ENCODE results near the gene AGBL4. TPM values are rescaled to one million over a fixed set of nuclear protein-coding genes. Genes with fewer than 3 reads are reported as not detected.

AGBL4 gene
- total RNA-seq, 5 donors from 2014 or later (not counting 1 experiment from before 2014, with no cell fraction given), result 0.58 TPM; not detected in 4

DNA sequence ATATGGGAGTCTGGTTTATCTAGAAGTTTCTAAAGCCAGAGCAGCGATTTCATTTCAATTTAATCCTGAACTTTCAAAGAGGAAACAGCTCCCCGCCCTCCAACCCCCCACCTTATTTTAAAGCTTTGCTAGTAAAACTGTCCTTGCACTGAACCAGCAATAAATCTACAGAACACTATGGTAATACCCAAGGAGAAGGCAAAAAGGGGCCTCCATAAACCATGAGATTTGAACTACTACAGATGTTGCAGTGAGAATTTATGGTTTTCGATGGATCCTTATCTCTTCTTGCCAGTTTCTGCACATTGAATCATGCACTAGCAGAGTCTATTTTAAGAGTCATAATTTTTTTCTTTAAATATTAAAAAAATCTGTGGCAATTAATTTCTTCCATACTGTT is 1182.3 kb downstream of the AGBL4 start:
- no peaks in the 10 kb centered on the region for H3K9me3 ChIP-seq
- no peaks in the 10 kb centered on the region for H3K27me3 ChIP-seq (replicated peaks in 1 of 2; ENCODE audit: control insufficient read depth in 2 of 2, extremely low read depth in 1 of 2, insufficient read depth in 2 of 2, low read length in 1 of 2)
- no peak overlapping the region for H3K4me3 ChIP-seq (ENCODE audit: control insufficient read depth in 1 of 2, extremely low read depth in 1 of 2, low read length in 1 of 2)
- ChIA-PET POLR2A (no interaction called here), CTCF (no interaction called here)
- no peaks in the 10 kb centered on the region for H3K4me1 ChIP-seq (ENCODE audit: control insufficient read depth in 1 of 2, extremely low read depth in 1 of 2, insufficient read depth in 2 of 2, low read length in 2 of 2)
- H3K4me3 Mint-ChIP-seq, result no peak overlapping the region
- WGBS (ENCODE audit: insufficient coverage), result 100% methylated on average over 1 of the region's 3 CpGs
- H3K4me1 Mint-ChIP-seq, result no peaks in the 10 kb centered on the region
- H3K27ac Mint-ChIP-seq, result no peak overlapping the region
- no peak for DNase-seq
- no peaks in the 10 kb centered on the region for H3K36me3 Mint-ChIP-seq
- no peak for ATAC-seq (replicated peaks in 1 of 4)
- H3K27me3 Mint-ChIP-seq, result peaks cover 4 to 11% of the 10 kb centered on the region in 2 donors
- H3K36me3 ChIP-seq (ENCODE audit: control insufficient read depth in 2 of 2, extremely low read depth in 1 of 2, insufficient read depth in 1 of 2, low read length in 1 of 2), result no peaks in the 10 kb centered on the region
- no peaks in the 10 kb centered on the region for H3K9me3 Mint-ChIP-seq
- H3K27ac ChIP-seq (ENCODE audit: low read length), result no peak overlapping the region

DNA sequence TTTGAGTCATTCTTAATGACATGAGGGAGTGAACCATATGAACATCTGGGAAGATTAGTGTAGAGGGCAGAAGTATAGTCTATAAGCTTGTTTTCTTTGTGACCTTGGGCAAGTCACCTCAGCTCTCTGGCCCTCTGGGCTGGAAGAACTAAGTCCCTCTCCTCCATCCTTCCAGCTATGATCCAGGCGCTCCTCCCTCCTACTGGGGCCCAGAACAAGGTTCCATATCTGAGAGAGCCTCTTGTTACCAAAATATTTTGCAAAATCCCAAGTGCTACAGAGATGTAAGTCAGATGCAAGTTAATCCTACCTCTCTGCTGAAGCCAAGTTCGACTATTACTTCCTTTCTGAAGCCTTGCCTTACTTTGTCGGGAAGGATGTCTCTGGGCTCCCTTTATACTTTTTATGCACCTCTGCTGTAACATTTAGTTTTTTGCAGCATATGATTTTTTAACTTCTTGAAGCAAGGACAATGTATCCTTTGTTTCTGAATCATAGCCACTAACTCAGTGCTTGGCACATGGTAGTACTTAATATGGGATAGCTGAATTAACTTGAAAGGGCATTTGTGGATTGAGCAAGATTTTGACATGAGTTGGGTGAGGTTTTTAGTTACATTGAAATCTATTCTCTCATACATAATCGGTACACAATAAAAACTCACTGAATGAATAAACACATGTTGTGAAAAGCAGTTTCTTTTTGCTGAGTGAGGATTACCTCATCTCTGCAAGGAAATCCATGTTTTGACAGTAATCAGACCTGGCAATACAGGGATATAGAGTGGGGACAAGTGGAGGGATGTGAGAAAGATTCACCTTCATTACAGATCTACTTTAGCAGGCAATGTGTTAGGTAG is 1192.4 kb downstream of the AGBL4 start:
- H3K4me3 Mint-ChIP-seq, result no peak overlapping the region
- Histone ChIP-seq H3K4me1 (ENCODE audit: control insufficient read depth in 1 of 2, extremely low read depth in 1 of 2, insufficient read depth in 2 of 2, low read length in 2 of 2) (no peaks in the 10 kb centered on the region), H3K9me3 (no peaks in the 10 kb centered on the region), H3K27me3 (replicated peaks in 1 of 2; ENCODE audit: control insufficient read depth in 2 of 2, extremely low read depth in 1 of 2, insufficient read depth in 2 of 2, low read length in 1 of 2) (no peaks in the 10 kb centered on the region), H3K27ac (ENCODE audit: low read length) (no peak overlapping the region), H3K36me3 (ENCODE audit: control insufficient read depth in 2 of 2, extremely low read depth in 1 of 2, insufficient read depth in 1 of 2, low read length in 1 of 2) (no peaks in the 10 kb centered on the region), H3K4me3 (ENCODE audit: control insufficient read depth in 1 of 2, extremely low read depth in 1 of 2, low read length in 1 of 2) (no peak overlapping the region)
- DNase-seq (no peak), ATAC-seq (replicated peaks in 1 of 4) (no peak)
- H3K4me1 Mint-ChIP-seq, result no peaks in the 10 kb centered on the region
- no peaks in the 10 kb centered on the region for H3K36me3 Mint-ChIP-seq
- peaks cover 3 to 29% of the 10 kb centered on the region in 2 donors for H3K27me3 Mint-ChIP-seq
- H3K27ac Mint-ChIP-seq, result no peak overlapping the region
- 86% methylated on average over 2 of the region's 4 CpGs for WGBS (ENCODE audit: insufficient coverage)
- H3K9me3 Mint-ChIP-seq, result peaks cover 0 to 5% (median 0%) of the 10 kb centered on the region in 3 donors
- ChIA-PET POLR2A (no interaction called here), CTCF (no interaction called here)

DNA sequence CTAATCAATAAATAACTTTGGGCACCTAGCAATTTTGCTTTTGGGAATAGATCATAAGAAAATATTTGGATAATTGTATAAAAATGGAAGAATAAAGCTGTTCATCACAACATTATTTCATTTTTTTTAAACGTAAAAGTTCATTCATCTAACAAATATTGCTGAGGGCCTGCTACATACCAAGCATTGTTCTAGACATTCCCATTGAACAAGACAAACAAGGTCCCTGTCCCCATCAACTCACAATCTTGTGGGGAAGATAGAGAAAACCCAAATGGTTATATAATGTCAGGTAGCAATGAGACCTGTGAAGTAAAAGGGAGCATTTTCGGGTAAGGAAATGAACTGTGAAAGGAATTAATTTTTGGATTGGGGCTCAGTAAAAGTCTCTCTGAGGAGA is 1193.0 kb downstream of the AGBL4 start:
- Histone ChIP-seq H3K9me3 (no peaks in the 10 kb centered on the region), H3K4me3 (ENCODE audit: control insufficient read depth in 1 of 2, extremely low read depth in 1 of 2, low read length in 1 of 2) (no peak overlapping the region), H3K4me1 (ENCODE audit: control insufficient read depth in 1 of 2, extremely low read depth in 1 of 2, insufficient read depth in 2 of 2, low read length in 2 of 2) (no peaks in the 10 kb centered on the region), H3K27ac (ENCODE audit: low read length) (no peak overlapping the region), H3K36me3 (ENCODE audit: control insufficient read depth in 2 of 2, extremely low read depth in 1 of 2, insufficient read depth in 1 of 2, low read length in 1 of 2) (no peaks in the 10 kb centered on the region), H3K27me3 (replicated peaks in 1 of 2; ENCODE audit: control insufficient read depth in 2 of 2, extremely low read depth in 1 of 2, insufficient read depth in 2 of 2, low read length in 1 of 2) (no peaks in the 10 kb centered on the region)
- Mint-ChIP-seq H3K36me3 (no peaks in the 10 kb centered on the region), H3K9me3 (peaks cover 0 to 5% (median 0%) of the 10 kb centered on the region in 3 donors), H3K27me3 (peaks cover 3 to 25% of the 10 kb centered on the region in 2 donors), H3K4me3 (no peak overlapping the region), H3K4me1 (no peaks in the 10 kb centered on the region), H3K27ac (no peak overlapping the region)
- 73% methylated on average over 1 of the region's 2 CpGs for WGBS (ENCODE audit: insufficient coverage)
- DNase-seq (no peak), ATAC-seq (replicated peaks in 1 of 4) (no peak)
- CTCF ChIA-PET, result no interaction called here
- POLR2A ChIA-PET, result no interaction called here

DNA sequence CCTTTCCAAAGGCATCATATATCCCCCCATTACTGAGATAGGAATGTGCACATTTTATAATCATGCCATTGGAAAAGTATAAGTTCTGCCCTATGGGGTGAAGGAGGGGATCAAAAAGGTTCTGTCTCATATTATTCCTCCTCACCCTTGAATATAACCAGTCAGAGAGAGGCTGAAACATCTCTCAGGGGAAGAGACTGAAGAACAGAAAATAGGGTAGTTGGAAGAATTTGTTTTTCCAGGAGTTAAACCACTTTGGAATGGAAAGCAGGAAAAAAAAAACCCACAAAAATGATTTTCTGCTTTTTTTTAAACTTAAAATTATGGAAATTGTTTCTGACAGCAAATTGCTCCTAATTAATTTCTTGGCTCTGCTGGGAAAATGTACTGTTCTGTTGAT is 1194.3 kb downstream of the AGBL4 start:
- H3K27me3 Mint-ChIP-seq, result peaks cover 3 to 27% of the 10 kb centered on the region in 2 donors
- Histone ChIP-seq H3K4me1 (ENCODE audit: control insufficient read depth in 1 of 2, extremely low read depth in 1 of 2, insufficient read depth in 2 of 2, low read length in 2 of 2) (no peaks in the 10 kb centered on the region), H3K27me3 (replicated peaks in 1 of 2; ENCODE audit: control insufficient read depth in 2 of 2, extremely low read depth in 1 of 2, insufficient read depth in 2 of 2, low read length in 1 of 2) (no peaks in the 10 kb centered on the region), H3K9me3 (no peaks in the 10 kb centered on the region), H3K27ac (ENCODE audit: low read length) (no peak overlapping the region), H3K4me3 (ENCODE audit: control insufficient read depth in 1 of 2, extremely low read depth in 1 of 2, low read length in 1 of 2) (no peak overlapping the region), H3K36me3 (ENCODE audit: control insufficient read depth in 2 of 2, extremely low read depth in 1 of 2, insufficient read depth in 1 of 2, low read length in 1 of 2) (no peaks in the 10 kb centered on the region)
- no peaks in the 10 kb centered on the region for H3K36me3 Mint-ChIP-seq
- ChIA-PET CTCF (no interaction called here), POLR2A (no interaction called here)
- DNase-seq (no peak), ATAC-seq (replicated peaks in 1 of 4) (no peak)
- H3K4me3 Mint-ChIP-seq, result no peak overlapping the region
- no peak overlapping the region for H3K27ac Mint-ChIP-seq
- peaks cover 0 to 5% (median 0%) of the 10 kb centered on the region in 3 donors for H3K9me3 Mint-ChIP-seq
- no peaks in the 10 kb centered on the region for H3K4me1 Mint-ChIP-seq

DNA sequence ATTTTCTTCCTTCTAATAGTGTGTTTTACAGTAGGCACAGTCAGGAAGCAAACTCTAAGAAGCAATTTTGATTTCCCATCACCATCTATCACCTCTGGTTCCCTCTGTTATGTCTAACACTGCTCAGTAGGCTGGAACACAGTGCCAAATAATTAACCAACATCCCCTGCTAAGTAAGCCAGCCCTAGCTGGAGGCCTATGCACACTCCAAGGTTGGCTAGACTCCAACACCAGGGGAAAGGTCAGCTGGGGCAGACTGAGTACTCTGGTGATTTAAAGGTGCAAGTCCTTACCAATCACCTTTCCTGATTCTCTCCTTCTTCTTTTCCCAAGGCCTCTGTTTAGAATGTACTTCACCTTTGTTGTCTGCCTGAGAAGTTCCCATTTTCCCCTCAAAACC is 1200.6 kb downstream of the AGBL4 start:
- H3K9me3 ChIP-seq, result no peaks in the 10 kb centered on the region
- Mint-ChIP-seq H3K27me3 (peaks cover 3 to 25% of the 10 kb centered on the region in 2 donors), H3K27ac (no peak overlapping the region), H3K36me3 (no peaks in the 10 kb centered on the region), H3K9me3 (no peaks in the 10 kb centered on the region), H3K4me3 (no peak overlapping the region), H3K4me1 (no peaks in the 10 kb centered on the region)
- no peaks in the 10 kb centered on the region for H3K4me1 ChIP-seq (ENCODE audit: control insufficient read depth in 1 of 2, extremely low read depth in 1 of 2, insufficient read depth in 2 of 2, low read length in 2 of 2)
- H3K4me3 ChIP-seq (ENCODE audit: control insufficient read depth in 1 of 2, extremely low read depth in 1 of 2, low read length in 1 of 2), result no peak overlapping the region
- DNase-seq (no peak), ATAC-seq (replicated peaks in 1 of 4) (no peak)
- CTCF ChIA-PET, result no interaction called here
- H3K36me3 ChIP-seq (ENCODE audit: control insufficient read depth in 2 of 2, extremely low read depth in 1 of 2, insufficient read depth in 1 of 2, low read length in 1 of 2), result no peaks in the 10 kb centered on the region
- no peak overlapping the region for H3K27ac ChIP-seq (ENCODE audit: low read length)
- POLR2A ChIA-PET, result no interaction called here
- no peaks in the 10 kb centered on the region for H3K27me3 ChIP-seq (replicated peaks in 1 of 2; ENCODE audit: control insufficient read depth in 2 of 2, extremely low read depth in 1 of 2, insufficient read depth in 2 of 2, low read length in 1 of 2)

DNA sequence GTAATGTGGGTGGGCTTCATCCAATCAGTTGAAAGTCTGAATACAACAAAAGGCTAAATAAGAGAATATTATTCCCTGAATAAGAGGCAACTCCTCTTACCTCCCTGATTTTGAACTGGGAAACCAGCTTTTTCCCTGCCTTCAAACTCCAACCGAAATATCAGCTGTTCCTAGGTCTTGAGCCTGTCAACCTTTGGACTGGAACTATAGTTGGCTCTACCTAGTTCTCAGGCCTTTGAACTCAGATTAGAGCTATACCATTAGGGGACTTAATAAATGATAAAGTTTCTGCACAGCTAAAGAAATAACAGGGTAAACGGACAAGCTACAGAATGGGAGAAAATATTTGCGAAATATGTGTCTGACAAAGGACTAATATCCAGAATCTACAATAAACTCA is 1203.3 kb downstream of the AGBL4 start:
- H3K4me1 Mint-ChIP-seq, result no peaks in the 10 kb centered on the region
- POLR2A ChIA-PET, result no interaction called here
- WGBS (ENCODE audit: insufficient coverage), result no CpG with 5 or more reads among the region's 3 CpGs

More for the DNA sequence above, 1203.3 kb downstream of the AGBL4 start:
- Histone ChIP-seq H3K36me3 (ENCODE audit: control insufficient read depth in 2 of 2, extremely low read depth in 1 of 2, insufficient read depth in 1 of 2, low read length in 1 of 2) (no peaks in the 10 kb centered on the region), H3K9me3 (no peaks in the 10 kb centered on the region), H3K27me3 (replicated peaks in 1 of 2; ENCODE audit: control insufficient read depth in 2 of 2, extremely low read depth in 1 of 2, insufficient read depth in 2 of 2, low read length in 1 of 2) (no peaks in the 10 kb centered on the region), H3K4me3 (ENCODE audit: control insufficient read depth in 1 of 2, extremely low read depth in 1 of 2, low read length in 1 of 2) (no peak overlapping the region), H3K4me1 (ENCODE audit: control insufficient read depth in 1 of 2, extremely low read depth in 1 of 2, insufficient read depth in 2 of 2, low read length in 2 of 2) (no peaks in the 10 kb centered on the region), H3K27ac (ENCODE audit: low read length) (no peak overlapping the region)
- Mint-ChIP-seq H3K27me3 (peaks cover 4 to 20% of the 10 kb centered on the region in 2 donors), H3K4me3 (no peak overlapping the region), H3K9me3 (no peaks in the 10 kb centered on the region), H3K27ac (no peak overlapping the region), H3K36me3 (no peaks in the 10 kb centered on the region)
- DNase-seq (no peak), ATAC-seq (replicated peaks in 1 of 4) (no peak)
- CTCF ChIA-PET, result no interaction called here
